Natural killer cell (primary cell): ENCODE results near the gene PLCG2. TPM values are rescaled to one million over a fixed set of nuclear protein-coding genes. Genes with fewer than 3 reads are reported as not detected.

Source experiments
- ATAC-seq, 3 donors: fragments of 150-1000 bp in 2 of 3; fragments of 200-7000 bp in 1 of 3; cut with Tn5 transposase; 1 replicate in 1 of 3; 2 replicates in 2 of 3; pipeline ENCODE4 v1.10.0; 2021; ENCODE audit warnings: mild to moderate bottlenecking in 2 of 3, moderate library complexity in 2 of 3
- DNase-seq, 2 donors: peaks; one replicate each; pipeline versions ENCODE4 v3.0.0 to v3.0.0-alpha.2; 2013 to 2021; ENCODE audit warnings: mixed read lengths in 1 of 2
- H3K27ac ChIP-seq: one replicate; pipeline ENCODE4 v1.5.1; 2013; ENCODE audit warnings: mild to moderate bottlenecking, low read length
- H3K27me3 ChIP-seq: one replicate; pipeline ENCODE4 v1.6.1; 2013; ENCODE audit warnings: low read length; ENCODE audit not compliant: control insufficient read depth, insufficient read depth
- H3K36me3 ChIP-seq: one replicate; pipeline ENCODE4 v1.6.1; 2013; ENCODE audit warnings: low read length; ENCODE audit not compliant: control insufficient read depth, insufficient read depth
- H3K4me1 ChIP-seq: one replicate; pipeline ENCODE4 v1.6.1; 2013; ENCODE audit warnings: low read length; ENCODE audit not compliant: control insufficient read depth, insufficient read depth
- H3K4me3 ChIP-seq: one replicate; pipeline ENCODE4 v1.5.1; 2013; ENCODE audit warnings: low read length
- H3K9me3 ChIP-seq: one replicate; pipeline ENCODE4 v1.6.1; 2013; ENCODE audit warnings: low read length; ENCODE audit not compliant: control insufficient read depth, insufficient read depth
- H3K27ac Mint-ChIP-seq, 2 donors: one replicate each; pipeline ENCODE4 v1.8.0; 2022; ENCODE audit warnings: mild to moderate bottlenecking in 2 of 2, mixed read lengths in 2 of 2, moderate library complexity in 1 of 2
- H3K27me3 Mint-ChIP-seq, 2 donors: one replicate each; pipeline ENCODE4 v1.8.0; 2022; ENCODE audit warnings: low read depth in 2 of 2, mixed read lengths in 2 of 2
- H3K36me3 Mint-ChIP-seq: one replicate; pipeline ENCODE4 v1.8.0; 2022; ENCODE audit warnings: mixed read lengths
- H3K4me1 Mint-ChIP-seq, 2 donors: one replicate each; pipeline ENCODE4 v1.8.0; 2022; ENCODE audit warnings: mixed read lengths in 2 of 2
- H3K4me3 Mint-ChIP-seq: one replicate; pipeline ENCODE4 v1.8.0; 2022; ENCODE audit warnings: mild to moderate bottlenecking, moderate library complexity, mixed read lengths
- H3K9me3 Mint-ChIP-seq, 2 donors: one replicate each; pipeline ENCODE4 v1.8.0; 2022; ENCODE audit warnings: mixed read lengths in 2 of 2
- CTCF ChIP-seq: fragments of 200-600 bp; IDR thresholded peaks from one replicate; pipeline ENCODE4 v1.8.0; 2022; ENCODE audit warnings: antibody characterized with exemption
- WGBS: methylation state at CpG from one replicate; pipeline ENCODE4 v1.1.7; 2013; ENCODE audit warnings: missing lambda C conversion rate; ENCODE audit not compliant: insufficient coverage; 5-methylcytosine and 5-hydroxymethylcytosine counted together
- intact Hi-C: fragments of 100-400 bp; cut with micrococcal nuclease; formaldehyde crosslinking; loops from one replicate; pipeline ENCODE4 v1.14.2; 2022
- total RNA-seq, 4 donors: library from RNA; stranded (reverse); fragments of 120-200 nt in 1 of 4; gene quantifications; one replicate each; pipeline versions ENCODE4 v1.2.3 to v1.2.4, GENCODE V29; 2013 to 2022

PLCG2 gene
- total RNA-seq, 3 donors from 2014 or later (not counting 1 experiment from before 2014, with no cell fraction given): 250 to 298 (median 285) TPM

GRCh38 chr16:81731649-81732048 is 47.4 kb upstream of the PLCG2 start:
- peaks cover 15 to 18% of the 10 kb centered on the region in 2 donors for H3K4me1 Mint-ChIP-seq
- Histone ChIP-seq H3K27ac (no peak overlapping the region), H3K4me1 (peaks cover 12% of the 10 kb centered on the region), H3K36me3 (no peaks in the 10 kb centered on the region), H3K27me3 (no peaks in the 10 kb centered on the region), H3K9me3 (no peaks in the 10 kb centered on the region), H3K4me3 (no peak overlapping the region)
- peaks cover 0 to 3% of the 10 kb centered on the region in 2 donors for H3K27me3 Mint-ChIP-seq
- no peak for TF ChIP-seq CTCF
- ATAC-seq (no peak), DNase-seq (no peak)
- WGBS: 91% methylated on average over 8 of the region's 8 CpGs
- intact Hi-C loops: no loop called here
- H3K4me3 Mint-ChIP-seq: no peak overlapping the region
- H3K36me3 Mint-ChIP-seq: no peaks in the 10 kb centered on the region
- no peak overlapping the region for H3K27ac Mint-ChIP-seq
- no peaks in the 10 kb centered on the region for H3K9me3 Mint-ChIP-seq

GRCh38 chr16:81732699-81733098 is 46.4 kb upstream of the PLCG2 start:
- H3K27ac Mint-ChIP-seq: no peak overlapping the region
- no peak overlapping the region for H3K27ac ChIP-seq
- H3K27me3 ChIP-seq: no peaks in the 10 kb centered on the region
- no peaks in the 10 kb centered on the region for H3K9me3 Mint-ChIP-seq
- no peaks in the 10 kb centered on the region for H3K36me3 Mint-ChIP-seq
- peaks cover 15 to 19% of the 10 kb centered on the region in 2 donors for H3K4me1 Mint-ChIP-seq
- no peak for ATAC-seq
- peaks cover 14% of the 10 kb centered on the region for H3K4me1 ChIP-seq
- no peaks in the 10 kb centered on the region for H3K36me3 ChIP-seq
- 73% methylated on average over 1 of the region's 1 CpG for WGBS
- H3K27me3 Mint-ChIP-seq: peaks cover 0 to 3% of the 10 kb centered on the region in 2 donors
- TF ChIP-seq CTCF: no peak
- H3K4me3 Mint-ChIP-seq: no peak overlapping the region
- intact Hi-C loops: no loop called here
- no peak for DNase-seq
- H3K9me3 ChIP-seq: no peaks in the 10 kb centered on the region
- H3K4me3 ChIP-seq: no peak overlapping the region

GRCh38 chr16:81733295-81733694 is 45.8 kb upstream of the PLCG2 start:
- Histone ChIP-seq H3K4me1 (peaks cover 19% of the 10 kb centered on the region), H3K9me3 (no peaks in the 10 kb centered on the region), H3K36me3 (no peaks in the 10 kb centered on the region), H3K27me3 (no peaks in the 10 kb centered on the region), H3K27ac (no peak overlapping the region), H3K4me3 (no peak overlapping the region)
- no peaks in the 10 kb centered on the region for H3K36me3 Mint-ChIP-seq
- no peak overlapping the region for H3K4me3 Mint-ChIP-seq
- peaks cover 15 to 25% of the 10 kb centered on the region in 2 donors for H3K4me1 Mint-ChIP-seq
- intact Hi-C loops: no loop called here
- ATAC-seq (no peak), DNase-seq (no peak)
- H3K9me3 Mint-ChIP-seq: no peaks in the 10 kb centered on the region
- no peak for TF ChIP-seq CTCF
- peaks cover 0 to 3% of the 10 kb centered on the region in 2 donors for H3K27me3 Mint-ChIP-seq
- whole genome bisulfite sequencing: 89% methylated on average over 1 of the region's 1 CpG
- no peak overlapping the region for H3K27ac Mint-ChIP-seq
